Heart right ventricle (tissue), 16 donors: ENCODE measurements around the gene TOP2A. TPM values are rescaled to one million over a fixed set of nuclear protein-coding genes. Genes with fewer than 3 reads are reported as not detected.

Experiments
- ATAC-seq, 8 donors: fragments of 200-7000 bp; cut with Tn5 transposase; one replicate each; pipeline ENCODE4 v1.9.1; 2020; ENCODE audit warnings: mild to moderate bottlenecking in 8 of 8, moderate library complexity in 8 of 8, moderate number of reproducible peaks in 1 of 8
- DNase-seq, 2 donors: peaks; one replicate each; pipeline ENCODE4 v3.0.0-alpha.2; 2020
- H3K27ac ChIP-seq, 10 donors: fragments of 200-600 bp; sonication (generic) in 2 of 10; one replicate each; pipeline versions ENCODE4 v1.5.0 to v1.8.0; 2020 to 2022; ENCODE audit warnings: mild to moderate bottlenecking in 3 of 10
- H3K27me3 ChIP-seq, 7 donors: fragments of 200-600 bp; one replicate each; pipeline ENCODE4 v1.8.0; 2021 to 2022; ENCODE audit warnings: mild to moderate bottlenecking in 2 of 7
- H3K36me3 ChIP-seq, 9 donors: fragments of 200-600 bp; sonication (generic) in 1 of 9; one replicate each; pipeline versions ENCODE4 v1.5.0 to v1.8.0; 2020 to 2022; ENCODE audit warnings: mild to moderate bottlenecking in 2 of 9
- H3K4me1 ChIP-seq, 9 donors: fragments of 200-600 bp; sonication (generic) in 1 of 9; one replicate each; pipeline versions ENCODE4 v1.5.0 to v1.8.0; 2020 to 2022; ENCODE audit warnings: mild to moderate bottlenecking in 4 of 9
- H3K4me3 ChIP-seq, 10 donors: fragments of 200-600 bp; sonication (generic) in 2 of 10; one replicate each; pipeline versions ENCODE4 v1.5.0 to v1.8.0; 2020 to 2022; ENCODE audit warnings: mild to moderate bottlenecking in 7 of 10, moderate library complexity in 2 of 10
- H3K9me3 ChIP-seq, 11 donors: fragments of 200-600 bp in 10 of 11; sonication (generic) in 2 of 11; one replicate each; pipeline versions ENCODE4 v1.5.0 to v1.8.0; 2013 to 2022; ENCODE audit warnings: mild to moderate bottlenecking in 2 of 11, control low read depth in 1 of 11, moderate library complexity in 1 of 11
- CTCF ChIP-seq, 9 donors: fragments of 200-600 bp; sonication (generic) in 2 of 9; IDR thresholded peaks; one replicate each; pipeline versions ENCODE4 v1.5.0 to v1.8.0; 2021 to 2022; ENCODE audit warnings: antibody characterized with exemption in 9 of 9, mild to moderate bottlenecking in 5 of 9, moderate library complexity in 1 of 9
- WGBS, 2 donors: extraction: QIAGEN DNeasy Blood & Tissue Kit; methylation state at CpG; one replicate each; pipeline ENCODE4 v1.1.7; 2013; ENCODE audit warnings: inconsistent platforms in 1 of 2; 5-methylcytosine and 5-hydroxymethylcytosine counted together
- intact Hi-C, 10 donors: fragments of 100-400 bp; cut with DNase I; formaldehyde crosslinking; loops; one replicate each; pipeline versions ENCODE4 v1.11.1 to v1.14.2; 2022
- polyA plus RNA-seq, 2 donors: library from polyadenylated mRNA; stranded (reverse); fragments of 200-250 nt; gene quantifications; one replicate each; pipeline ENCODE4 v1.2.3, GENCODE V29; 2013
- total RNA-seq, 10 donors: library from RNA; stranded (reverse); fragmentation: NEBNext Ultra II Directional in 3 of 10; extraction: Animal tissue kit (Norgen Biotek cat#: 25700) in 3 of 10; gene quantifications; one replicate each; pipeline versions ENCODE4 v1.2.1 to v1.2.4, GENCODE V29; 2021 to 2023
- donor health status: Arrhythmogenic right ventricular cardiomyopathy.
- donor health status: ischemic (EF 13 %, LVEDD 7.1; RV severe dilation, severe dysfunction).
- donor health status: healthy with polysubstance abuse.
- donor health status: DM: no; HTN: yes; CAD: no.
- donor health status: DM: no; HTN: no; CAD: no.
- donor health status: ischemic (EF 25% LVEDD 6.9; RV normal size, moderate dysfunction).
- donor health status: ischemic (EF 25% LVEDD 5.7; RV mildly dilated, moderate dysfunction).
- donor health status: healthy.
- donor health status: DM: yes; HTN: yes; CAD: no.
- donor health status: Ischemic cardiomyopathy.
- donor health status: ischemic (EF 35%, LVEDD 5.7; RV mildly dilated, moderate dysfunction).
- donor health status: nonischemic (EF 11% LVEDD 7.7; RV severe dilation, severe dysfunction).
- donor health status: DM: yes; HTN: yes; CAD: no.
- donor health status: PGD.
- donor health status: ischemic (EF 29% LVEDD 5.4; RV normal size, mild dysfunction).
- donor health status: nonischemic (EF 23%, LVEDD 6.1; RV moderate dilation, normal function).

TOP2A gene
- total and polyA plus RNA-seq, 12 donors = 0.17 to 20.0 (median 1.0) TPM

GRCh38 chr17:40422990-40423633 is 5.4 kb upstream of the TOP2A start:
- intact Hi-C loops = no loop called here
- no peak for TF ChIP-seq CTCF (IDR thresholded peaks at IDR 0.05)
- H3K9me3 ChIP-seq = no peaks in the 10 kb centered on the region
- DNase-seq (no peak), ATAC-seq (no peak)
- no peaks in the 10 kb centered on the region for H3K36me3 ChIP-seq
- H3K4me1 ChIP-seq = peaks cover 3 to 24% (median 6%) of the 10 kb centered on the region in 9 donors
- no peak overlapping the region for H3K27ac ChIP-seq
- no peaks in the 10 kb centered on the region for H3K27me3 ChIP-seq
- H3K4me3 ChIP-seq = no peak overlapping the region
- 84 to 92% methylated on average over 3 of the region's 3 CpGs for WGBS, 2 donors

GRCh38 chr17:40419559-40420331 is 2.0 kb upstream of the TOP2A start:
- Histone ChIP-seq H3K27me3 (peaks cover 0 to 9% (median 0%) of the 10 kb centered on the region in 7 donors), H3K4me3 (no peak overlapping the region), H3K27ac (no peak overlapping the region), H3K4me1 (peaks cover 8 to 51% (median 14%) of the 10 kb centered on the region in 9 donors), H3K9me3 (no peaks in the 10 kb centered on the region), H3K36me3 (no peaks in the 10 kb centered on the region)
- 65 to 69% methylated on average over 11 of the region's 11 CpGs for WGBS, 2 donors
- no peak for DNase-seq
- intact Hi-C loops = loop anchor here in 9 of 10 donors (2.0 to 10.0 kb wide), 8 partner anchors 13 to 215 kb away; partner anchors contain the start of genes GJD3 (in 4 of the 9) and RARA (in 3 of the 9)
- ATAC-seq = no peak
- TF ChIP-seq CTCF (IDR thresholded peaks at IDR 0.05) = no peak

GRCh38 chr17:40418428-40418706 is 671 bp upstream of the TOP2A start:
- ATAC-seq (peak in 2 of 8 donors; percentile 4 to 5), DNase-seq (peak in 1 of 2 donors; percentile 28)
- 68 to 71% methylated on average over 16 of the region's 16 CpGs for WGBS, 2 donors
- Histone ChIP-seq H3K27me3 (peaks cover 0 to 9% (median 0%) of the 10 kb centered on the region in 7 donors), H3K27ac (peak overlapping the region in 6 of 10 donors; percentile 29 to 76 (median 50)), H3K4me1 (peaks cover 8 to 48% (median 14%) of the 10 kb centered on the region in 9 donors), H3K9me3 (no peaks in the 10 kb centered on the region), H3K4me3 (peak overlapping the region in 9 of 10 donors; percentile 35 to 86 (median 61)), H3K36me3 (peaks cover 0 to 3% (median 0%) of the 10 kb centered on the region in 9 donors)
- intact Hi-C loops = loop anchor here in 9 of 10 donors (2.0 to 10.0 kb wide), 8 partner anchors 14 to 214 kb away; partner anchors contain the start of genes GJD3 (in 4 of the 9) and RARA (in 3 of the 9)
- no peak for TF ChIP-seq CTCF (IDR thresholded peaks at IDR 0.05)

GRCh38 chr17:40417258-40417608 is 463 bp downstream of the TOP2A start:
- DNase-seq (no peak), ATAC-seq (no peak)
- Histone ChIP-seq H3K36me3 (peaks cover 0 to 10% (median 0%) of the 10 kb centered on the region in 9 donors), H3K4me1 (peaks cover 8 to 48% (median 14%) of the 10 kb centered on the region in 9 donors), H3K4me3 (peak overlapping the region; percentile 35 to 86 (median 60)), H3K9me3 (no peaks in the 10 kb centered on the region), H3K27me3 (peaks cover 0 to 9% (median 0%) of the 10 kb centered on the region in 7 donors), H3K27ac (peak overlapping the region in 1 of 10 donors; percentile 58)
- 0% methylated on average over 21 of the region's 21 CpGs for WGBS, 2 donors
- intact Hi-C loops = loop anchor here in 9 of 10 donors (5.0 to 10.0 kb wide), 7 partner anchors 52 to 212 kb away; partner anchors contain the start of genes GJD3 (in 4 of the 9) and RARA (in 3 of the 9)
- TF ChIP-seq CTCF (IDR thresholded peaks at IDR 0.05) = no peak
